Measurements from ENCODE around the gene SLC10A7. TPM values are rescaled to one million over a fixed set of nuclear protein-coding genes. Genes with fewer than 3 reads are reported as not detected.

SLC10A7 gene
- total and polyA plus RNA-seq, 10 of the 15 experiments (the other 5 are each of a cell fraction or from before 2014, with no cell fraction given), result 4.6 to 23.7 (median 15.6) TPM

GRCh38 chr4:146256328-146256727, 265.4 kb downstream of the SLC10A7 start:
- H3K27ac ChIP-seq (ENCODE audit: control insufficient read depth, insufficient read depth), result no peak overlapping the region
- intact Hi-C loops (cut with micrococcal nuclease; ENCODE audit: unreplicated experiment) (no loop called here), in situ Hi-C loops (cut with MboI) (no loop called here)
- ChIA-PET SMC1A (ENCODE audit: uncharacterized antibody, unreplicated experiment) (no interaction called here), RAD21 (ENCODE audit: unreplicated experiment) (no interaction called here), CTCF (no interaction called here), POLR2A (no interaction called here)
- no peak for TF ChIP-seq CHD4 (IDR thresholded peaks at IDR 0.05)
- TF ChIP-seq GABPA (IDR thresholded peaks at IDR 0.05; ENCODE audit: low read depth), result no peak
- TF ChIP-seq BCL11A (IDR thresholded peaks at IDR 0.05; ENCODE audit: low read depth, low read length), result no peak
- no peak for TF ChIP-seq NR2C2 (IDR thresholded peaks at IDR 0.05; ENCODE audit: borderline replicate concordance, control insufficient read depth, insufficient read length, low read depth)
- no peak for TF ChIP-seq LARP7 (IDR thresholded peaks at IDR 0.05)
- TF ChIP-seq CBX3 (IDR thresholded peaks at IDR 0.05; ENCODE audit: borderline replicate concordance, low read depth), result no peak
- TF ChIP-seq NKRF (conservative IDR thresholded peaks at IDR 0.05), result no peak
- TF ChIP-seq GATAD2B (conservative IDR thresholded peaks at IDR 0.05; ENCODE audit: low read depth), result no peak
- no peak for TF ChIP-seq FOXM1 (IDR thresholded peaks at IDR 0.05; ENCODE audit: low read depth, low read length)
- no peak for TF ChIP-seq CUX1 (IDR thresholded peaks at IDR 0.05; ENCODE audit: insufficient replicate concordance, low read depth, low read length)
- 100% methylated on average over 1 of the region's 1 CpG for WGBS (ENCODE audit: insufficient coverage, insufficient replicate concordance, low lambda C conversion rate, missing lambda C conversion rate)
- H3K4me1 ChIP-seq (ENCODE audit: control insufficient read depth, insufficient read depth, low read length), result no peaks in the 10 kb centered on the region
- H3K9me3 ChIP-seq (replicated peaks; ENCODE audit: control insufficient read depth, insufficient read depth, low read length), result no peaks in the 10 kb centered on the region
- no peaks in the 10 kb centered on the region for H4K20me1 ChIP-seq (ENCODE audit: control insufficient read depth, insufficient read depth)
- no TSS peak for BruUV-seq (replicated peaks)
- no peak overlapping the region for H3K4me3 ChIP-seq
- no peak for ATAC-seq
- 0 out of 4 replicates have a peak, but pooled peaks cover 0 to 2% of the 10 kb centered on the region in 2 experiments for H3K36me3 ChIP-seq (ENCODE audit: control insufficient read depth in 2 of 2, insufficient read depth in 2 of 2, low read length in 1 of 2)
- H2AFZ ChIP-seq (ENCODE audit: control insufficient read depth, low read depth, low read length), result no peak overlapping the region
- no peak overlapping the region for H3K4me2 ChIP-seq (ENCODE audit: control insufficient read depth, insufficient read depth)
- no peak for DNase-seq (ENCODE audit: low read depth, low spot score)
- H3K9ac ChIP-seq (ENCODE audit: control insufficient read depth, insufficient read depth, low read length), result no peak overlapping the region
- no peaks in the 10 kb centered on the region for H3K27me3 ChIP-seq (replicated peaks in 1 of 2; ENCODE audit: control insufficient read depth in 2 of 2, insufficient read depth in 2 of 2, low read length in 1 of 2)
- FAIRE-seq, result no peak
- H3K79me2 ChIP-seq (ENCODE audit: control insufficient read depth, insufficient read depth, low read length), result no peaks in the 10 kb centered on the region
